HG03442 (cell line): ENCODE data around the gene TGFBR3L.
"Not testable (repeated sequence)": the region's sequence is repeated elsewhere in the genome, so short reads cannot be mapped to it uniquely, and the experiment has no call there.

Experiments used
- ATAC-seq: cut with Tn5 transposase; IDR thresholded peaks from one replicate; pipeline ENCODE4 v1.9.1; 2021; ENCODE audit warnings: mild to moderate bottlenecking, moderate library complexity; ENCODE audit not compliant: unreplicated experiment

Gene TGFBR3L

GRCh38 chr19:7879111-7879807, 35.4 kb upstream of the TGFBR3L start:
- no peak for ATAC-seq

GRCh38 chr19:7879836-7880235, 34.8 kb upstream of the TGFBR3L start:
- no peak for ATAC-seq

GRCh38 chr19:7881910-7882309, 32.7 kb upstream of the TGFBR3L start:
- ATAC-seq, result no peak

GRCh38 chr19:7883105-7883504, 31.5 kb upstream of the TGFBR3L start:
- no peak for ATAC-seq

- no peak for ATAC-seq
Observed at GRCh38 chr19:7883796-7884570, 30.6 kb upstream of the TGFBR3L start.

- no peak for ATAC-seq
Observed at GRCh38 chr19:7885818-7886217, 28.8 kb upstream of the TGFBR3L start.

- no peak for ATAC-seq
Observed at GRCh38 chr19:7887408-7888144, 27.1 kb upstream of the TGFBR3L start.

GRCh38 chr19:7888145-7888825, 26.3 kb upstream of the TGFBR3L start, which contains the start of gene LRRC8E:
Gene LRRC8E, plus strand, starts transcription at chr19:7888510. Its CDS starts 7,094 bp downstream, at chr19:7895604.
- ATAC-seq, result no peak

GRCh38 chr19:7888826-7889217, 25.8 kb upstream of the TGFBR3L start:
- ATAC-seq, result no peak

GRCh38 chr19:7893362-7894101, 21.1 kb upstream of the TGFBR3L start:
- not testable (repeated sequence) for ATAC-seq

- ATAC-seq, result no peak
Observed at GRCh38 chr19:7894612-7895309, 19.9 kb upstream of the TGFBR3L start.

- no peak for ATAC-seq
Observed at GRCh38 chr19:7895565-7895964, 19.1 kb upstream of the TGFBR3L start.

GRCh38 chr19:7897292-7897691, 17.3 kb upstream of the TGFBR3L start:
- no peak for ATAC-seq

GRCh38 chr19:7898967-7899366, 15.7 kb upstream of the TGFBR3L start:
- ATAC-seq, result no peak

- no peak for ATAC-seq
Observed at GRCh38 chr19:7899751-7900378, 14.8 kb upstream of the TGFBR3L start.

- ATAC-seq, result no peak
Observed at GRCh38 chr19:7900401-7900870, 14.2 kb upstream of the TGFBR3L start.

- no peak for ATAC-seq
Observed at GRCh38 chr19:7900931-7901330, 13.7 kb upstream of the TGFBR3L start.

GRCh38 chr19:7901337-7901736, 13.3 kb upstream of the TGFBR3L start:
- no peak for ATAC-seq

- ATAC-seq, result no peak
Observed at GRCh38 chr19:7902796-7903243, 11.8 kb upstream of the TGFBR3L start.
